Liver (tissue), 3 donors: ENCODE results near the gene CTTN.

Source experiments
- CTCF ChIP-seq: fragments of 150-350 bp; IDR thresholded peaks from 2 replicates; pipeline ENCODE4 v1.5.1; 2017; ENCODE audit warnings: improper control_type of control experiment, low read depth, low read length; ENCODE audit not compliant: missing input control
- NR2F2 ChIP-seq: IDR thresholded peaks from 2 replicates; pipeline ENCODE4 v1.6.1; 2016; ENCODE audit warnings: antibody characterized with exemption
- TF ChIP-seq, protein P1 (sequence below): IDR thresholded peaks from 2 replicates; pipeline ENCODE4 v1.6.1; 2016; ENCODE audit warnings: antibody characterized with exemption
- donor health status: healthy.
- donor health status: healthy.

DNA sequence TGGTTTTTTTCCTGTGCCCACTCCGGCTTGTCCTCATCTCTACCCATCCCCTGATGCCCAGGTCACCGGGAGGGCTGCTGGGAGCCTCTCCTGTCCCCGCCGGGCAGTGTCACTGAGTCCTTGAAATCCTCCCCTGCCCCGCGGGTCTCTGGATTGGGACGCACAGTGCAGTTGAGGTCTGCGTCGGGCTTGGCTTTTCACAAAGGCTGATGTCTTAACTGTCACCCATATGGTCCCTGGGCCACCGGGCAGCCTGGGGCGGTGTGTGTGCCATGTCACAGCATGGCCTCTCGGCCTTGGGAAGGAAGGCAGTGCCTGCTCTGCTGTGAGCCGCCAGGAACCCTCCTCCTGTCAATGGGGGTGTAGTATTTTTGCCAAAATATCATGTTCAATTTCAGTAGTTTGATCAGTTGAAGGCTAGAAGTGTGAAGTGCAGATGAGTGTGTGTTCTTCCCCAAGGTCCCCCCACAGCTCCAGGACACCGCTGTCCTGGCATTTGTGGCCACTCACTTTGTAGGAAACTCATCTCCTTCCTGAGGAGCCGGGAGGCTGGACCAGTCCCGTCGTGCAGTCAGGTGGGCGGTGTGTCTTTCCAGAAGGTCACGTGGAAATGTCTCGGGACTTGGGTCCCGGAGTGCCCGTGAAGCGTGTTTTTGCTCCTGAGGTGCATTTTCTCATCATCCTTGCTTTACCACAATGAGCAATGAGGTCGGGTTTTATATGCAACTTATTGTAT, 37.6 kb downstream of the CTTN start:
- no peak for TF ChIP-seq CTCF
- no peak for TF ChIP-seq NR2F2
- TF ChIP-seq, protein P1, sequence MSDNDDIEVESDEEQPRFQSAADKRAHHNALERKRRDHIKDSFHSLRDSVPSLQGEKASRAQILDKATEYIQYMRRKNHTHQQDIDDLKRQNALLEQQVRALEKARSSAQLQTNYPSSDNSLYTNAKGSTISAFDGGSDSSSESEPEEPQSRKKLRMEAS = no peak
